Measurements from ENCODE around the gene NAV1. TPM values are rescaled to one million over a fixed set of nuclear protein-coding genes. Genes with fewer than 3 reads are reported as not detected.

The NAV1 gene
- total RNA-seq, 2 experiments from 2014 or later = 2.8 to 4.3 TPM

DNA sequence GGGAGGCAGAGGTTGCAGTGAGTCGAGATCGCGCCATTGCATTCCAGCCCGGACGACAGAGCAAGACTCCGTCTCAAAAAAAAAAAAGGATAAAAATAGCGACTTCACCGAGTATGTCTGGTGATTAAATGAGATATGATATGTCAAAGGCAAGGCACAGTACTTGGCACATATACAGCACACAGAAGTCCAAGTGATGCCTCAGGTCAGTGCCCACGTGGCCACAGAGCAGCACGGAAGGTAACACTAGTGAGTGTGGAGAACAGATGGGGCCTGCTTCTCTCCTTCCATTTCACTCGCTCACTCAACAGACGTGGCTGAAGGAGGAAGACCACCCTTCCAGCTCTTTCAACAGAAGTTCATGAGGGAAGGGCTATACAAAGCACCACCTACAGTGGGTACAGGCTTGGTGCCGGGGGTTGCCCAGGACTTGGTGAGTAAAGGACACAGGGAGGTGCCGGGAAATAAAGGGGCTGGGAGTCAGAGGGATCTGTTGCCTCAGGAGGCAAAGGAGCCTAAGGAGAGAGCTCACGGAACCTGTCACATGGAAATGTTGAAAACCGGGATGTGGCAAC is 40.9 kb upstream of the NAV1 start:
- H3K27me3 ChIP-seq (ENCODE audit: control insufficient read depth in 1 of 2, insufficient read depth in 2 of 2, low read length in 2 of 2) = no peaks in the 10 kb centered on the region
- H3K9me3 ChIP-seq (ENCODE audit: control insufficient read depth in 1 of 2, insufficient read depth in 1 of 2, low read length in 2 of 2) = no peaks in the 10 kb centered on the region
- Mint-ChIP-seq H3K27ac (no peak overlapping the region), H3K4me3 (no peak overlapping the region), H3K4me1 (ENCODE audit: low read depth) (no peaks in the 10 kb centered on the region), H3K9me3 (no peaks in the 10 kb centered on the region), H3K27me3 (no peaks in the 10 kb centered on the region), H3K36me3 (ENCODE audit: low read depth) (peaks cover 30% of the 10 kb centered on the region)
- no peak overlapping the region for H3K4me3 ChIP-seq (ENCODE audit: low read length)
- POLR2A ChIA-PET = no interaction called here
- TF ChIP-seq, protein P1, sequence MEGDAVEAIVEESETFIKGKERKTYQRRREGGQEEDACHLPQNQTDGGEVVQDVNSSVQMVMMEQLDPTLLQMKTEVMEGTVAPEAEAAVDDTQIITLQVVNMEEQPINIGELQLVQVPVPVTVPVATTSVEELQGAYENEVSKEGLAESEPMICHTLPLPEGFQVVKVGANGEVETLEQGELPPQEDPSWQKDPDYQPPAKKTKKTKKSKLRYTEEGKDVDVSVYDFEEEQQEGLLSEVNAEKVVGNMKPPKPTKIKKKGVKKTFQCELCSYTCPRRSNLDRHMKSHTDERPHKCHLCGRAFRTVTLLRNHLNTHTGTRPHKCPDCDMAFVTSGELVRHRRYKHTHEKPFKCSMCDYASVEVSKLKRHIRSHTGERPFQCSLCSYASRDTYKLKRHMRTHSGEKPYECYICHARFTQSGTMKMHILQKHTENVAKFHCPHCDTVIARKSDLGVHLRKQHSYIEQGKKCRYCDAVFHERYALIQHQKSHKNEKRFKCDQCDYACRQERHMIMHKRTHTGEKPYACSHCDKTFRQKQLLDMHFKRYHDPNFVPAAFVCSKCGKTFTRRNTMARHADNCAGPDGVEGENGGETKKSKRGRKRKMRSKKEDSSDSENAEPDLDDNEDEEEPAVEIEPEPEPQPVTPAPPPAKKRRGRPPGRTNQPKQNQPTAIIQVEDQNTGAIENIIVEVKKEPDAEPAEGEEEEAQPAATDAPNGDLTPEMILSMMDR (IDR thresholded peaks at IDR 0.05) = no peak
- no peak for DNase-seq
- no peak overlapping the region for H3K27ac ChIP-seq (ENCODE audit: low read depth in 1 of 2, low read length in 2 of 2)
- no peak for ATAC-seq (ENCODE audit: poor library complexity)
- peaks cover 43% of the 10 kb centered on the region for H3K36me3 ChIP-seq (ENCODE audit: insufficient read depth, low read length)
- CTCF ChIA-PET = interaction anchor here (1.2 kb wide), 1 partner anchor 15 kb away, joined by 3 read pairs; no protein-coding TSS in a partner anchor
- intact Hi-C loops (cut with DNase I, micrococcal nuclease) = no loop called here
- peaks cover 5% of the 10 kb centered on the region for H3K4me1 ChIP-seq (ENCODE audit: insufficient read depth, low read length)

DNA sequence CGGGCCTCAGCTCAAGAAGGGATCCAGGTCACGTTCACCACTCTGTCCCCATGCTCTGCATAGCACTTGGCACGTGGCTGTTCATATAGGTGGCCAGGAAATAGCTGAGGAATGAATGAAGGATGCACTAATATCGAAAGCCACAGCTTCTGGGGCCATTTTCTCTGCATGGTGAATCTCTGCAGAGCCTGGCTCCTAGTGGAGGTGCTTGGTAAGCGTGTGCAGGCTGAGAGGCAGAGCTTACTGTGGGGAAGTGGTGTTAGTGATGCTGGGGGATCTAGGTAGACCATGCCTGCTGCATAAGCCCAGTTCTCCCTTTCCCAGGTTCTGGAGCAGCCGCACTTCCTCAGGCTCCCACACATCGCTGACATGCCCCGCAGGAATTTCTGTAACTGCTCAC is 40.3 kb upstream of the NAV1 start:
- H3K4me3 ChIP-seq (ENCODE audit: low read length) = no peak overlapping the region
- peaks cover 24% of the 10 kb centered on the region for H3K36me3 Mint-ChIP-seq (ENCODE audit: low read depth)
- no peak overlapping the region for H3K4me3 Mint-ChIP-seq
- H3K4me1 ChIP-seq (ENCODE audit: insufficient read depth, low read length) = peaks cover 10% of the 10 kb centered on the region
- H3K9me3 Mint-ChIP-seq = no peaks in the 10 kb centered on the region
- TF ChIP-seq, protein P1 (IDR thresholded peaks at IDR 0.05) = no peak
- H3K9me3 ChIP-seq (ENCODE audit: control insufficient read depth in 1 of 2, insufficient read depth in 1 of 2, low read length in 2 of 2) = no peaks in the 10 kb centered on the region
- H3K27me3 Mint-ChIP-seq = no peaks in the 10 kb centered on the region
- no peak overlapping the region for H3K27ac ChIP-seq (ENCODE audit: low read depth in 1 of 2, low read length in 2 of 2)
- POLR2A ChIA-PET = no interaction called here
- peaks cover 4% of the 10 kb centered on the region for H3K4me1 Mint-ChIP-seq (ENCODE audit: low read depth)
- intact Hi-C loops (cut with DNase I, micrococcal nuclease) = no loop called here
- ATAC-seq (ENCODE audit: poor library complexity) (no peak), DNase-seq (no peak)
- CTCF ChIA-PET = interaction anchor here (1.2 kb wide), 1 partner anchor 14 kb away, joined by 3 read pairs; no protein-coding TSS in a partner anchor
- no peaks in the 10 kb centered on the region for H3K27me3 ChIP-seq (ENCODE audit: control insufficient read depth in 1 of 2, insufficient read depth in 2 of 2, low read length in 2 of 2)
- peaks cover 37% of the 10 kb centered on the region for H3K36me3 ChIP-seq (ENCODE audit: insufficient read depth, low read length)
- no peak overlapping the region for H3K27ac Mint-ChIP-seq

DNA sequence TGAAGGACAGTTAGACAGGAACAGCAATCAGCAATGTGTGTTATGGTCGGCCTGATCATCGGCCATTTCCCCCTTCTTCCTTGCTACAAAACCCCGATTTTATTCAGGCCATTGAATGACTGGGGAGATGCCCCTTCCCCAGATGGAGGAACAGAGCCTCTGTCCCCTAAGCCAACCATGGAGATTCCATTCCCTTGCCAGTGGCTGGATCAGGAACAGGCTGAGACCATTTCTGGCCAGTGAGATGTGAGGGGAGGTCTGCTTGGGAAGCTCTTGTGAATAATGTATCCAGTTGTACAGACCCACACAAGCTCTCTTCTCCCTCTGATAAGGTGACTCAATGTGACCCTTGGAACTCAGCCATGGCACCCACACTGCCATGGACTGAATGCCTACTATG is 39.7 kb upstream of the NAV1 start:
- POLR2A ChIA-PET = no interaction called here
- intact Hi-C loops (cut with DNase I, micrococcal nuclease) = no loop called here
- Histone ChIP-seq H3K27ac (ENCODE audit: low read depth in 1 of 2, low read length in 2 of 2) (no peak overlapping the region), H3K36me3 (ENCODE audit: insufficient read depth, low read length) (peaks cover 31% of the 10 kb centered on the region), H3K4me1 (ENCODE audit: insufficient read depth, low read length) (peaks cover 10% of the 10 kb centered on the region), H3K4me3 (ENCODE audit: low read length) (no peak overlapping the region), H3K9me3 (ENCODE audit: control insufficient read depth in 1 of 2, insufficient read depth in 1 of 2, low read length in 2 of 2) (no peaks in the 10 kb centered on the region), H3K27me3 (ENCODE audit: control insufficient read depth in 1 of 2, insufficient read depth in 2 of 2, low read length in 2 of 2) (no peaks in the 10 kb centered on the region)
- H3K36me3 Mint-ChIP-seq (ENCODE audit: low read depth) = peaks cover 19% of the 10 kb centered on the region
- H3K27me3 Mint-ChIP-seq = no peaks in the 10 kb centered on the region
- DNase-seq (no peak), ATAC-seq (ENCODE audit: poor library complexity) (no peak)
- TF ChIP-seq, protein P1 (IDR thresholded peaks at IDR 0.05) = no peak
- H3K27ac Mint-ChIP-seq = no peak overlapping the region
- H3K9me3 Mint-ChIP-seq = no peaks in the 10 kb centered on the region
- no peak overlapping the region for H3K4me3 Mint-ChIP-seq
- H3K4me1 Mint-ChIP-seq (ENCODE audit: low read depth) = peaks cover 7% of the 10 kb centered on the region
- CTCF ChIA-PET = interaction anchor here (1.2 kb wide), 1 partner anchor 14 kb away, joined by 3 read pairs; no protein-coding TSS in a partner anchor
